ENCODE measurements around the gene CPLX1.
"Not testable (repeated sequence)": the region's sequence is repeated elsewhere in the genome, so short reads cannot be mapped to it uniquely, and the experiment has no call there.

CPLX1 gene

DNA sequence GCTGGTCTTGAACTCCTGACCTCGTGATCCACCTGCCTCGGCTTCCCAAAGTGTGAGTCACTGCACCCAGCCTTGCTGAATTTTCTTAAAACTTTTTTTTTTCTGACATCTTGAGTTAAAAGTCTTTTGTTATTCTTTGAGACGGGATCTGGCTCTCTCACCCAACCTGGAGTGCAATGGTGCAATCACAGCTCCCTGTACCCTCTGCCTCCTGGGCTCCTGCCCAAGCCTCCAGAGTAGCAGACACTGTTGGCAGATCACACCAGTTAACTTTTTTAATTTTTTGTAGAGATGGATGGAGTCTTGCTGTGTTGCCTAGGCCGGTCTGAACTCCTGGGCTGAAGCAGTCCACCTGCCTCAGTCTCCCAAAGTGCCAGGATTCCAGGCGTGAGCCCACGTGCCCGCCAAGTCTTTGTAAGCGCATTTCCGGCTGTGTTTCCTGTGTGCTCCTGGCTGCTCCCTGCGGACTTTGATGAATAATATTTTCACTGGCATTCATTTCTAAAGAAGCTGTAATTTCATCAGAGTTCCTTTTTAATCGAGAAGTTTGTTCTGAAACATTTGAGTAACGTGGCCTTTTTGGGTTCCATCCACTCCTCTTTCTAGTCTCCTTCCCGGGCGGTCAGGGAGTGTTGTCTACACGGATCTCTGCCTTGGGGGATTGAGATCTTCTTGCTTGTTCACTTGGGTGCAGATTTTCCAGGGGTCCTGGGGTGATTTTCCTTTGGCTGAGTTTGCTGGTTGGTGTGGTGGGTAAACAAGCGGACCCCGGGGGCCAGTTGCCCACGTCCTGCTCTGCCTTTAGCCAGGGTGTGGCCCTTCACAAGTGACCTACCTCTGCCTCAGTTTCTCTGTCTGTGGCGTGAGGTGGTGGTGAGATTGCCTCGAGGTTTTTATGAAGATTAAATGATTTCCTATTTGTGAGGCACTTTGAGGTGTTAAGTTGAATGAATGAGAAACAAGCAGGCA is 75.9 kb downstream of the CPLX1 start:
- no peak for DNase-seq

DNA sequence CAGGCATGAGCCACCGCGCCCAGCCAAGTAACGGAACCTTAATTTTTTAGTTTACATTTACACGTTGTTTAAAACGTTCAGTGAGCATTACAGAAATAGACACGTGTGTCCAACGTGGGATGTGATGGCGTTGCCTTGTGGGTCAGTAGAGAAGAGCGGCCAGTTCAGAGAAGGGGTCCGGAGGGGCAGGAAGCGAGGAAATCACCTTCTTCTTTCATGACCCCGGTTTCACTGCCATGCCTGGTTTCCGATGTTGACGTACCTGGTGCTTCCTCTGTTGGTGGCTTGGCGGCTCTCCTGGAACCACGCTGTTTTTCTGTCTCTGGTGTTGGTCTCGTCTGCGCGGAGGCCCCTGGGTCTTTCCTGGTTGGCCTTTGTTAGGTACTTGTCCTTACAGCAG is 77.5 kb downstream of the CPLX1 start:
- no peak for DNase-seq

DNA sequence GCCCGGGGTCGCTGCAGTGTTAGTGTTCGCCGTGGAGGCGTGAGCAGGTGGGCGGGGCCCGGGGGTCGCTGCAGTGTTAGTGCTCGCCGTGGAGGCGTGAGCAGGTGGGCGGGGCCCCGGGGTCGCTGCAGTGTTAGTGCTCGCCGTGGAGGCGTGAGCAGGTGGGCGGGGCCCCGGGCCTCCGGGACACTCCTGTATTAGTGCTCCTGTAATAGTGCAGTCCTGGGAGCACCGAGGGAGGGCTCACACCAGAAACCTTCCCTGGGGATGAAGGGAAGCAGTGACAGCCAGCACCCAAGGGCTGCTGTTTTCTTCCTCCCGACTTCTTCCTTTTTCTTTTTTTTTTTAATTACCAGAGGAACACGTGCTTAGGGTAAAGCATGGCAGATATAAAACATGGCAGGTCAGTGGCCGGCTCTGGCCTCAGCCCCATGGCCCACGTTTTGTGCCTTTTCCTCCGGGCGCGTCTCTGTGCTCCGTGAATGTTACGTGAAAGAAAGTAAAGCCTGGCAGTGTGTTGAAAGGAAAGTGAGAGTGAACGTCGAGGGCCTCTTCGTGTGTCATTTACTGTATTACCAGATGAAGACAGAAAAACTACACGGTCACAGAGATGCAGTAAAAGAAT is 78.3 kb downstream of the CPLX1 start:
- no peak for DNase-seq

DNA sequence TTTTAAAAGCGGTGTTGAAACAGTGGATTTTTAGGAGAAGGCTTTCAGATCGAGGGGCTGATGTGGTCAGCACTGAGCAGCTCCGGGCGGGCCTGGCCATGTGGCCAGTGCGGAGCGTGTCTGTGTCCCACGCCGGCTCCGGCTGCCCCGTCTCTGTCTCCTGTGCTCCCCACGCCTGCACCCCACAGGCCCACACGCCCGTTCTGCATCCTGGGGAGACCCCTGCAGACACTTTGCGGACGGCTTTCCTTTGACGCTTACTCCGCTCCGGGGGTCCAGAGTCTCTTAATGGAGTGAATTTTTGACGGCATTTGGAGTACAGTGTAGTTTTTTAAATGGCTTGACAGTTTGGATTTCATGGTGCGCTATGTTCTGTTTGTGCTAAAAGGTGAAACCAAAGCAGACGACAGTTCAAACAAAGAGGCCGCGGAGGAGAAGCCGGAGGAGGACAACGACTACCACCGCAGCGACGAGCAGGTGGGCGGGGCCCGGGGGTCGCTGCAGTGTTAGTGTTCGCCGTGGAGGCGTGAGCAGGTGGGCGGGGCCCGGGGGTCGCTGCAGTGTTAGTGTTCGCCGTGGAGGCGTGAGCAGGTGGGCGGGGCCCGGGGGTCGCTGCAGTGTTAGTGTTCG is 81.6 kb downstream of the CPLX1 start:
- DNase-seq: no peak

DNA sequence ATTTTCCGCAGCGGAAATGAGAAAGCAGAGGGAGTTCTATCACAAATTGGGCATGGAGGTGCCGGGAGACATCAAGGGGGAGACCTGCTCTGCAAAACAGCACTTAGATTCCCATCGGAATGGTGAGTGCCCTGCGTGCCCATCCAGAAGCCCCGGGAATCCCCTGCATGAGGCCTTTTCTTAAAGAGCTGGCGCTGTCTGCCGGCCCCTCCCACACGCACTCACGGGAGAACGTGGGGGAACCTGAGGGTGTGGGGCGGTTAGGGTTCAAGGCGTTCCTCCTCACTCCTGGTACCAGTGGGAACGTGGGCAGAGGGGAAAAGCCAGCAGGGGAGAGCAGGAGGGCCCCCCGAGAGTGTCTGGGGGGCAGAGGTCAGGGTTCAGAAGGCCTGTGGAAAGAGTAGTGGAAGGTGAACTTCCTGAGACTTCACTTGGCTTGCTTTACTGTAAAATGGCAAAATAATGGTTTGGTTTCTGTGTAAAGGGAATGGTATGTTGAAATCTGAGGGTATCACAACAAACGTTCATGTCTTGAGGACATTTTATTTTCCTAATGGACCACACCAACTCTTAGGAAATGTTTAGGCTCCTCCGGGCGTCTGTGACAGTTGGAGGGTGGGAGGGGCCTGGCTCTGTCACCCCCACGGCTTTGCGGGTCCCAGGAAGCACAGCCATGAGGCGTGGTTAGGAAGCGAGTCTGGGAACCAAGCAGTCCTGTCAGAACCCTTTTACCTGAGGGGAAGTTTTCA is 82.3 kb downstream of the CPLX1 start:
- DNase-seq: no peak

DNA sequence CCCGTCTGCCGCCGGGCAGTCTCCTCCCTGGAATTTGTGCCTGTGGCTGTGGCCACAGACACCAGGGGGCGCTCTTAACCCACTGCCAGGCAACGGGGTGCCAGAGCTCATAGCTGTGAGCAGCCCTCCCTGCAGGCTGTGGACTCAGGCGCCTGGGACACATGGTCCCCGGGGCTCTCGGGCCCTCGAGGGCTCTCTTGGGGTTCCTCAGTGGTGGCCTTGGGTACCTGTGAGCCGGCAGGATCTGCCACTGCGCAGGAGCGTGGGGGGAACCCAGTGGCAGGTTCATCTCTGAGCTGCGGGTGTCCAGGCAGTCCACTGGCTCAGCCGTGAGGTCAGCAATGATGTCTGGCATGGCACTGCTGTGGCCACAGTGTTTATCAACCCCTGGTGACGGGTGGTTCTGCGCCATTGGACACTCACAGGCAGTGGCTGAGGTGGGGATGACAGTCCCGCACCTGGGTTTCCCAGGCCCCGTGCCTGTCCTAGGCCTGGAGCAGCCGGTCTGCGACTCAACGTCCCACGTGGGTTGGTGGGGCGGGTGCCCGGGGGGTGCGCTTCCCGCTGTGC is 83.1 kb downstream of the CPLX1 start:
- DNase-seq: peak; percentile 67

DNA sequence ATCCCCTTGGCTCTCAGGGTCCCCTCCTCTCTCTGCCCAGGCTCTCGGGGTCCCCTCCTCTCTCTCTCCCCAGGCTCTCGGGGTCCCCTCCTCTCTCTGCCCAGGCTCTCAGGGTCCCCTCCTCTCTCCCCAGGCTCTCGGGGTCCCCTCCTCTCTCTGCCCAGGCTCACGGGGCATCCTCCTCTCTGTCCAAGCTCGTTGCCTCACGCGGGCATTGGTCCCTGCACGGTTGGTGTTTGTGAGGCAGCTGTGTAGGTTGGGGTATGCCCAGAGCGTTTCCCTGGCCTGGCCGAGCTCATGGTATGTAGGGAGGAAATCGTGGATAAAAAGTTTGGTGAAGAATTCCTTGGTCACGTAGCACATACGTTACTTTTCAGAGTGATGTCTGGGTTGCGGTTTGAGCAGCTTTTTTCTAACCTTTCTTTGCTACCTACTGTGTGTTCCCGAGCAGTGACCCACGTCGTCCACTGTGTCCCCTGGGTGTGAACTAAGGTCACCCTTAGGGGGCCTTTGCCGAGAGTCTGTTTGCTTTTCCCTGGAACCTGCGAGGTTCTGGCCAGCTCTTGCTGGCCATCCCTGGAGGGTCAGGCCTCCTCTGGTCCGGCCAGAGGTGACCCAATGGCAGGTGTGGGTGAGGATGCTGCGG is 83.7 kb downstream of the CPLX1 start:
- no peak for DNase-seq

DNA sequence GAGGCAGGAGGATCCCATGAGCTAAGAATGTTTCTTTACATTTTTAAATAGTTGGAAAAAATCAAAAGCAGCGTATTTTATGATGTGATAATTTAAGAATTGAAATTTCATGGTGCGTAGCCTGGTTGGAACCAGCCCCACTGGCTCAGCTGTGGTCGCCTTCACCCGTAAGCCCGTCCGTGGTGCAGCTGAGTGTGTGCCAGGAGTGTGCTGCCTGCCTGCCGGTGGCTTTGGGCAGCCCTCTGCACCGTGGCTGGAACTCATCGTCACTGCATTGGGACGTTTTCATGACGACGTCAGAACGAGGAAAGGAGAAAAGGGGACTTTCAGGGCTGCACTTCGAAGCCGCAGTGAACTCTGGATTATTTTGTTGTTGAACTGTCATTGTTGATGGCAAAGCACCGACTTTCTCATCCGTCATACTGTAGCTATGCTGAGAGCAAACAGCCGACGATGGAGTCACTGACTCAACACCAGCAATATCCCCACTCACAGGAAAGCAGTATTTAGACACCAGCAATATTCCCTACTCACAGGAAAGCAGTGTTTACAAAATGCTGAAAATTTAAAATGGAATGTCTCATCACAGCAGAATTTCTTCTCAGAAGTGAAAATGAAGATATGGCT is 85.2 kb downstream of the CPLX1 start:
- no peak for DNase-seq

DNA sequence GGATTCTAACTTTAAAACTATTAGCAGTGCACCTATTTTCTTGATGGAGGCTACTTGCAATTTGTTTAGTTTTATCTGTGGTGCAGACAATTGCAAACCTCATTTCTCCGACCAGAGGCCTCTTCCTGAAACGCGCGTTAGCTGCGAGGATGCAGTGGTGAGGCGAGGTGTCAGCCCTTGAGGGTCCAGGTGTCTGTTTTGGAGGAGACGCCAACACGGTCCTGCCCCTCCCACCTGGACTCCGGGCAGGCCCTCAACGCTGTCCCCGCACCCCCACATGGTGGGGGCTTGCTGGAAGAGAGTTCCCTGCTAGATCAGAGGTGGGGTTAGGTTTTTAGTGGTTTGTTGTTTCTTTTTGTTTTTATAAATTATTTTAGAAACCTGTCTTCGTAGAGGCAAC is 85.9 kb downstream of the CPLX1 start:
- no peak for DNase-seq

DNA sequence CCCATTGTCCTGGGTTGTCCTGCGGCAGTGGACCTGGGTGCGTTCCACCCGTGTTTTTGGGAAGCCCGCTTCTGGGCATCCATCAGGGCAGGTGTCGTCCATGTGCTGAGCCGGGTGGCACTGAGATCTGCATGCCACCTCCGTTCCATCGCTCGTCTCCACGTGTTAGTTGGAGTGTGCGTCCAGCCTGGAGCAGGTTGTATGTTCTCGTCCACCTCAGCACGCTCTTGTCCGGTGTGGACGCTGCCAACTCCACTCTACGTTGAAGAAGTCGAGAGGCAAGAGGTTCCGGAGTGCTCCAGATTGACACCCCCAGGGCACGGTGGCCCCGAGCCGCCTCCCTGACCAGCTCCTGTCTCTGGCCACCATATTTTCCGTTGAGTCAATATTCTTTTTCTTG is 86.4 kb downstream of the CPLX1 start:
- DNase-seq: no peak

DNA sequence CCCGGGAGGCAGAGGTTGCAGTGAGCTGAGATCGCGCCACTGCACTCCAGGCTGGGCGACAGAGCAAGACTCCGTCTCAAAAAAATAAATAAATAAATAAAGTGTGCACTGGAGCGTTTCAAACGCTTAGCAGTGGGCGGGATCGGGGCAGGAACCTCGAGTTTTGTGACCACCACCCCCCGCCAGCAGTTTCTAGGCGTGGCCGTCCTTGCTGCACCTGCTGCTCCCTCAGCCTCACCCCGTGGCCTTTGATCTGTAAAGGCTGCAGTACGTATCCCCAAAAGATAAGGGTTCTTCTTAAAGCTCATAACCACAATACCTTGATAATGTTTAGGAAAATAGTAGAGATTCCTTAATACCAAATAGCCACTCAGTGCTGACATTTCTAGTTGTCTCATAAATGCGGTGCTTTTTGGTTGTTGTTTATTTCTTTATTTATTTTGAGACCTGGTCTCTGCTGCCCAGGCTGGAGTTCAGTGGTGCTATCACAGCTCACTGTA is 87.1 kb downstream of the CPLX1 start:
- DNase-seq: no peak

DNA sequence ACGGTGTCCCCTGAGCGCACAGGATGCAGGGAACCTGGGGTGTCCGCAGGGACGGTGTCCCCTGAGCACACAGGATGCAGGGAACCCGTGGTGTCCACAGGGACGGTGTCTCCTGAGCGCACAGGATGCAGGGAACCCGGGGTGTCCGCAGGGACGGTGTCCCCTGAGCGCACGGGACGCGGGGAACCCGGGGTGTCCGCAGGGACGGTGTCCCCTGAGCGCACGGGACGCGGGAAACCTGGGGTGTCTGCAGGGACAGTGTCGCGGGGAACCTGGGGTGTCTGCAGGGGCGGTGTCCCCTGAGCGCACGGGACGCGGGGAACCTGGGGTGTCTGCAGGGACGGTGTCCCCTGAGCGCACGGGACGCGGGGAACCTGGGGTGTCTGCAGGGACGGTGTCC is 89.4 kb downstream of the CPLX1 start:
- not testable (repeated sequence) for DNase-seq

DNA sequence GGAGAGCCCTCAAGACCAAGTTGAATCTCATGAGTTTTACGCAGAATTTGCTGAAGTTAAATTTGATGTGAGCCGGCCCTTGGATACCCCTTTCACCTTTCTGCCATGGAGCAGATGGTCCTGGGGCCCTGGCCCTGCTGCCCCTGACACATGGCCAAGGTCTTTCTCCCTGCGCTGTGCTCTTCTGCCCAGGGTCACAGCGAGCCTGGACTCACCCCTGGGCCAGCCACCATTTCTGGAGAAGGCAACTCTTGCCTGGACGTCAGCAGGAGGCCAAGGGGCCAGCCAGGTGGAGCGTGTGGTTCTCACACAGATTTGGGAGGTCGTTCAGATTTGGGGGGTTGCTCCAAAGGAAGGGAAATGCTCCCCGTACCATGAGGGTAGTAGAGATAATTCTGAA is 90.3 kb downstream of the CPLX1 start:
- DNase-seq: no peak
